WTC11 (cell line): ENCODE results near the gene CDH1. TPM values are rescaled to one million over a fixed set of nuclear protein-coding genes. Genes with fewer than 3 reads are reported as not detected.

Source experiments
- ATAC-seq: fragments of 200-7000 bp; cut with Tn5 transposase; 2 replicates; pipeline ENCODE4 v1.10.0; 2021; ENCODE audit warnings: mild to moderate bottlenecking, moderate library complexity
- CTCF ChIA-PET: fragments of 300-600 bp; sonication (Branson Sonifier 250); formaldehyde crosslinking; loops from one replicate; lab custom pipeline; 2021; ENCODE audit warnings: antibody characterized with exemption; lab: Charles Lee
- POLR2A ChIA-PET: fragments of 350-600 bp; sonication (Branson Sonifier 250); formaldehyde crosslinking; loops from one replicate; lab custom pipeline; 2021; ENCODE audit warnings: antibody characterized with exemption; lab: Charles Lee
- DNase-seq: peaks from one replicate; pipeline ENCODE4 v3.0.0; 2021; ENCODE audit warnings: low spot score
- H3K27ac Mint-ChIP-seq: 2 replicates; pipeline ENCODE4 v1.8.0; 2021; ENCODE audit warnings: mixed read lengths
- H3K27me3 Mint-ChIP-seq: 2 replicates; pipeline ENCODE4 v1.8.0; 2021; ENCODE audit warnings: low read depth, mild to moderate bottlenecking, moderate library complexity, mixed read lengths
- H3K36me3 Mint-ChIP-seq: 2 replicates; pipeline ENCODE4 v1.8.0; 2021; ENCODE audit warnings: mixed read lengths
- H3K4me1 Mint-ChIP-seq: 2 replicates; pipeline ENCODE4 v1.8.0; 2022; ENCODE audit warnings: mixed read lengths
- H3K4me3 Mint-ChIP-seq: 2 replicates; pipeline ENCODE4 v1.8.0; 2021; ENCODE audit warnings: mild to moderate bottlenecking, moderate library complexity, mixed read lengths
- H3K9me3 Mint-ChIP-seq: 2 replicates; pipeline ENCODE4 v1.8.0; 2021; ENCODE audit warnings: mixed read lengths
- AR ChIP-seq: fragments of 250-450 bp; sonication (Bioruptor Pico); IDR thresholded peaks from 2 replicates; pipeline ENCODE4 v1.9.0; 2021; ENCODE audit warnings: mild to moderate bottlenecking
- ARID4B ChIP-seq: sonication (generic); formaldehyde crosslinking; IDR thresholded peaks from 2 replicates; pipeline ENCODE4 v1.8.0; 2023; ENCODE audit warnings: missing genetic modification reagents, mild to moderate bottlenecking, borderline replicate concordance
- ATF1 ChIP-seq: sonication (generic); formaldehyde crosslinking; IDR thresholded peaks from 2 replicates; pipeline ENCODE4 v1.8.1; 2023; ENCODE audit warnings: mild to moderate bottlenecking, moderate library complexity, missing genetic modification reagents
- CDX4 ChIP-seq: fragments of 250-450 bp; sonication (Bioruptor Pico); IDR thresholded peaks from 2 replicates; pipeline ENCODE4 v1.9.0; 2021; ENCODE audit warnings: moderate library complexity, mild to moderate bottlenecking, inconsistent platforms, borderline replicate concordance
- E2F4 ChIP-seq: sonication (generic); formaldehyde crosslinking; IDR thresholded peaks from 2 replicates; pipeline ENCODE4 v1.8.1; 2022; ENCODE audit warnings: low read depth, mild to moderate bottlenecking, moderate library complexity, missing genetic modification reagents, borderline replicate concordance
- JAZF1 ChIP-seq: fragments of 250-450 bp; sonication (Bioruptor Pico); IDR thresholded peaks from 2 replicates; pipeline ENCODE4 v1.9.0; 2021; ENCODE audit warnings: moderate library complexity, mild to moderate bottlenecking, inconsistent platforms
- STAT6 ChIP-seq: sonication (generic); formaldehyde crosslinking; conservative IDR thresholded peaks from 2 replicates; pipeline ENCODE4 v1.8.1; 2023; ENCODE audit warnings: mild to moderate bottlenecking, low read depth, missing genetic modification reagents, moderate library complexity
- TEAD4 ChIP-seq: sonication (generic); formaldehyde crosslinking; IDR thresholded peaks from 2 replicates; pipeline ENCODE4 v1.8.0; 2022; ENCODE audit warnings: mild to moderate bottlenecking, missing genetic modification reagents
- USF2 ChIP-seq: sonication (generic); formaldehyde crosslinking; IDR thresholded peaks from 2 replicates; pipeline ENCODE4 v1.8.1; 2023; ENCODE audit warnings: mild to moderate bottlenecking, missing genetic modification reagents, moderate library complexity
- ZNF138 ChIP-seq: sonication (generic); formaldehyde crosslinking; conservative IDR thresholded peaks from 2 replicates; pipeline ENCODE4 v1.8.1; 2022; ENCODE audit warnings: mild to moderate bottlenecking, moderate library complexity, missing genetic modification reagents
- ZNF423 ChIP-seq: fragments of 250-450 bp; sonication (Bioruptor Pico); IDR thresholded peaks from 2 replicates; pipeline ENCODE4 v2.1.2; 2022; ENCODE audit warnings: mild to moderate bottlenecking, moderate library complexity
- ZNF532 ChIP-seq: fragments of 250-450 bp; sonication (Bioruptor Pico); IDR thresholded peaks from 2 replicates; pipeline ENCODE4 v1.9.0; 2021; ENCODE audit warnings: mild to moderate bottlenecking, borderline replicate concordance
- ZNF671 ChIP-seq: fragments of 250-450 bp; sonication (Bioruptor Pico); IDR thresholded peaks from 2 replicates; pipeline ENCODE4 v1.8.0; 2021; ENCODE audit warnings: mild to moderate bottlenecking
- ZSCAN18 ChIP-seq: fragments of 250-450 bp; sonication (Bioruptor Pico); IDR thresholded peaks from 2 replicates; pipeline ENCODE4 v2.1.2; 2022; ENCODE audit warnings: mild to moderate bottlenecking, moderate library complexity
- total RNA-seq: library from RNA; stranded (reverse); gene quantifications from 3 replicates; pipeline ENCODE4 v1.2.3, GENCODE V29; 2021
- TF ChIP-seq, protein P1 (sequence below): sonication (generic); formaldehyde crosslinking; IDR thresholded peaks from 2 replicates; pipeline ENCODE4 v1.8.0; 2022; ENCODE audit warnings: mild to moderate bottlenecking, missing genetic modification reagents
- TF ChIP-seq, protein P2 (sequence below): sonication (generic); formaldehyde crosslinking; IDR thresholded peaks from 2 replicates; pipeline ENCODE4 v1.8.1; 2022; ENCODE audit warnings: mild to moderate bottlenecking, moderate library complexity, missing genetic modification reagents

Gene CDH1
- total RNA-seq, 1 experiment from 2014 or later = 278 TPM

GRCh38 chr16:68866933-68867332 lies 129.8 kb downstream of the CDH1 start:
- Mint-ChIP-seq H3K36me3 (peaks cover 16% of the 10 kb centered on the region), H3K27me3 (no peaks in the 10 kb centered on the region)
- TF ChIP-seq ATF1 (no peak), USF2 (CRISPR knock-in tag) (no peak), ZNF671 (CRISPR knock-in tag) (no peak), TEAD4 (CRISPR knock-in tag) (no peak), ARID4B (CRISPR knock-in tag) (no peak), ZNF532 (CRISPR knock-in tag) (no peak), CDX4 (CRISPR knock-in tag) (no peak), ZSCAN18 (CRISPR knock-in tag) (no peak), ZNF423 (CRISPR knock-in tag) (no peak), AR (CRISPR knock-in tag) (no peak), JAZF1 (CRISPR knock-in tag) (no peak), ZNF138 (CRISPR knock-in tag) (no peak), STAT6 (CRISPR knock-in tag) (no peak), E2F4 (CRISPR knock-in tag) (no peak)
- TF ChIP-seq, protein P1, sequence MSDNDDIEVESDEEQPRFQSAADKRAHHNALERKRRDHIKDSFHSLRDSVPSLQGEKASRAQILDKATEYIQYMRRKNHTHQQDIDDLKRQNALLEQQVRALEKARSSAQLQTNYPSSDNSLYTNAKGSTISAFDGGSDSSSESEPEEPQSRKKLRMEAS (CRISPR knock-in tag) = no peak
- TF ChIP-seq, protein P2, sequence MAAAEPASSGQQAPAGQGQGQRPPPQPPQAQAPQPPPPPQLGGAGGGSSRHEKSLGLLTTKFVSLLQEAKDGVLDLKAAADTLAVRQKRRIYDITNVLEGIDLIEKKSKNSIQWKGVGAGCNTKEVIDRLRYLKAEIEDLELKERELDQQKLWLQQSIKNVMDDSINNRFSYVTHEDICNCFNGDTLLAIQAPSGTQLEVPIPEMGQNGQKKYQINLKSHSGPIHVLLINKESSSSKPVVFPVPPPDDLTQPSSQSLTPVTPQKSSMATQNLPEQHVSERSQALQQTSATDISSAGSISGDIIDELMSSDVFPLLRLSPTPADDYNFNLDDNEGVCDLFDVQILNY (CRISPR knock-in tag) = no peak
- TF ChIP-seq, all 79 proteins: peak for 0
- ATAC-seq (no peak), DNase-seq (no peak)
- CTCF ChIA-PET = interaction anchor here (1.2 to 1.3 kb wide), 2 partner anchors 19 to 277 kb away, joined by 3 to 4 read pairs; no protein-coding TSS in a partner anchor
- H3K9me3 Mint-ChIP-seq = no peaks in the 10 kb centered on the region
- POLR2A ChIA-PET = no interaction called here
- no peak overlapping the region for H3K27ac Mint-ChIP-seq
- H3K4me1 Mint-ChIP-seq = peaks cover 14% of the 10 kb centered on the region
- H3K4me3 Mint-ChIP-seq = no peak overlapping the region
